Glutamatergic neuron (in vitro differentiated cells): ENCODE results near the gene LYZL1. TPM values are rescaled to one million over a fixed set of nuclear protein-coding genes. Genes with fewer than 3 reads are reported as not detected.
"Not testable (repeated sequence)": the region's sequence is repeated elsewhere in the genome, so short reads cannot be mapped to it uniquely, and the experiment has no call there.

Source experiments
- DNase-seq: peaks from one replicate; pipeline ENCODE4 v3.0.0; 2022
- H3K27ac Mint-ChIP-seq: one replicate; pipeline ENCODE4 v1.8.0; 2020; ENCODE audit warnings: mild to moderate bottlenecking, mixed read lengths, inconsistent platforms; ENCODE audit not compliant: unreplicated experiment
- H3K27me3 Mint-ChIP-seq: one replicate; pipeline ENCODE4 v1.8.0; 2020; ENCODE audit warnings: mild to moderate bottlenecking, moderate library complexity, mixed read lengths, inconsistent platforms; ENCODE audit not compliant: unreplicated experiment
- H3K36me3 Mint-ChIP-seq: one replicate; pipeline ENCODE4 v1.8.0; 2020; ENCODE audit warnings: mild to moderate bottlenecking, mixed read lengths, inconsistent platforms; ENCODE audit not compliant: unreplicated experiment
- H3K4me1 Mint-ChIP-seq: one replicate; pipeline ENCODE4 v1.8.0; 2020; ENCODE audit warnings: mild to moderate bottlenecking, low read depth, mixed read lengths, inconsistent platforms; ENCODE audit not compliant: unreplicated experiment
- H3K4me3 Mint-ChIP-seq: one replicate; pipeline ENCODE4 v1.8.0; 2020; ENCODE audit warnings: mild to moderate bottlenecking, mixed read lengths, inconsistent platforms; ENCODE audit not compliant: unreplicated experiment
- H3K9me3 Mint-ChIP-seq: one replicate; pipeline ENCODE4 v1.8.0; 2020; ENCODE audit warnings: mild to moderate bottlenecking, moderate library complexity, mixed read lengths, inconsistent platforms; ENCODE audit not compliant: unreplicated experiment
- CTCF ChIP-seq: fragments of 200-600 bp; sonication (generic); IDR thresholded peaks from one replicate; pipeline ENCODE4 v1.5.0; 2021; ENCODE audit not compliant: partially characterized antibody, unreplicated experiment
- total RNA-seq: library from RNA; stranded (reverse); fragmentation: NEBNext Ultra II Directional; extraction: Animal tissue kit (Norgen Biotek cat#: 25700); gene quantifications from one replicate; pipeline ENCODE4 v1.2.1, GENCODE V29; 2021; ENCODE audit not compliant: unreplicated experiment

The LYZL1 gene
- total RNA-seq, 1 donor from 2014 or later, result not detected

DNA sequence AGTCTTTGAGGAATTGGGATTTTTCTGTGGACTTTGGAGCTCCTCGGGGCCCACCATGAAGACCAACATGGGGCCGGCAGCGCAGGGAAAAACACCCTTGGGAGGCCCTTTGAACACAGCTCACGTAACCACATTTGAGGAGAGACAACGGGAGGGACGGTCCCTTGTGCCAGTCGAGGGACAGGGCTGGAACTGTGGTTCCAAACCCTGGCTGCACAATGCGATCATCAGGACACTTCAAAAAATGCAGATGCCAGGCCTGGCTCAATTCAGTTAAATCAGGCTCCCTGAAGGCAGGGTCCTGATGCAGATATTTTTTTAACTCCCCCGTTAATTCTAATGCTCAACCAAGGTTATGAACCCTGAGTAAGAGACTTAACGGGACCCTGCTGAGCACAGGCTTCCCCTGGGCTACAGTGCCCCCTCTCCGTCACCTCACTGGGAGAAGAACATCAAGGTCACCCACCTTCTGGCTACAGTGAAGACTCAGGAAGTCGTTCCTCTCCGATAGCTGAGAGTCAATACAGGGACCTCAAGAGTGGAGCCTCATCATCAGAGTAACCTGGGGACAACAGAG lies 30.4 kb downstream of the LYZL1 start:
- DNase-seq, result no peak
- Mint-ChIP-seq H3K36me3 (no peaks in the 10 kb centered on the region), H3K27me3 (no peaks in the 10 kb centered on the region), H3K4me1 (peaks cover 4% of the 10 kb centered on the region), H3K9me3 (no peaks in the 10 kb centered on the region), H3K27ac (no peak overlapping the region), H3K4me3 (no peak overlapping the region)
- no peak for TF ChIP-seq CTCF

- H3K9me3 Mint-ChIP-seq, H3K4me1 Mint-ChIP-seq, H3K27me3 Mint-ChIP-seq, H3K4me3 Mint-ChIP-seq, H3K27ac Mint-ChIP-seq, H3K36me3 Mint-ChIP-seq, DNase-seq: not testable (repeated sequence)
Measured at GRCh38 chr10:29320680-29321121, 31.8 kb downstream of the LYZL1 start.

GRCh38 chr10:29321656-29322055 lies 32.8 kb downstream of the LYZL1 start:
- no peaks in the 10 kb centered on the region for H3K9me3 Mint-ChIP-seq

GRCh38 chr10:29322918-29323317 lies 34.0 kb downstream of the LYZL1 start:
- Mint-ChIP-seq H3K4me3 (no peak overlapping the region), H3K36me3 (no peaks in the 10 kb centered on the region), H3K27me3 (peaks cover 2% of the 10 kb centered on the region), H3K4me1 (peaks cover 4% of the 10 kb centered on the region), H3K27ac (no peak overlapping the region), H3K9me3 (no peaks in the 10 kb centered on the region)
- DNase-seq, result no peak
- no peak for TF ChIP-seq CTCF

More at GRCh38 chr10:29321656-29322055, 32.8 kb downstream of the LYZL1 start:
- DNase-seq, result no peak
- no peak for TF ChIP-seq CTCF
- peaks cover 4% of the 10 kb centered on the region for H3K4me1 Mint-ChIP-seq
- H3K36me3 Mint-ChIP-seq, result no peaks in the 10 kb centered on the region
- no peaks in the 10 kb centered on the region for H3K27me3 Mint-ChIP-seq
- no peak overlapping the region for H3K27ac Mint-ChIP-seq
- H3K4me3 Mint-ChIP-seq, result no peak overlapping the region

GRCh38 chr10:29323367-29323766 lies 34.5 kb downstream of the LYZL1 start:
- H3K4me1 Mint-ChIP-seq, result peaks cover 2% of the 10 kb centered on the region
- H3K36me3 Mint-ChIP-seq, result no peaks in the 10 kb centered on the region
- no peak overlapping the region for H3K27ac Mint-ChIP-seq
- no peak overlapping the region for H3K4me3 Mint-ChIP-seq
- H3K9me3 Mint-ChIP-seq, result no peaks in the 10 kb centered on the region
- H3K27me3 Mint-ChIP-seq, result peaks cover 2% of the 10 kb centered on the region
- no peak for TF ChIP-seq CTCF
- DNase-seq, result no peak
